GM19468 (cell line): ENCODE results near the gene GUCY2F.

ENCODE experiments used
- ATAC-seq: cut with Tn5 transposase; IDR thresholded peaks from one replicate; pipeline ENCODE4 v1.9.1; 2021; ENCODE audit warnings: mild to moderate bottlenecking, moderate library complexity, moderate number of reproducible peaks; ENCODE audit not compliant: unreplicated experiment; ENCODE audit errors: extremely low read depth

GUCY2F gene

DNA sequence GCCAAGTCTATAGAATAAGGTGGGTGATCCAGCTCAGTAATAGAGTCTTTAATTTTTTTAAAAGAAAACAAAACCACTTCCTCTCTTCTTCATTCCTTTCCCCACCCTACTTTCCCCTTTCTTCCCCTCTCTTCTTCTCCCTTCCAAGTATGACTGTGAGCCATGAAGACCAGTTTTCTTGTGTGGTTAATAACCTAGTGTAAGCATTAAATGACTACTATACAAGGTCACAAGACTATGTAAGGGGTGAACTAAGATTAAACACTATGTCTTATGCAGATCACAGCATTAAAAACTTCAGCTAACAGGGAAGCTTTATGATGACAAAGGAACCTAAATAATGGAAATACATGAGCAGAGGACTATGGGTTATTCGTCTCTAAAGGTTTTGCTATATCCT lies 135.4 kb downstream of the GUCY2F start:
- ATAC-seq, result no peak

- ATAC-seq, result no peak
These were observed 136.0 kb downstream of the GUCY2F start for GRCh38 chrX:109345856-109346255.

- ATAC-seq, result no peak
These were observed 137.2 kb downstream of the GUCY2F start for GRCh38 chrX:109344678-109345077.

DNA sequence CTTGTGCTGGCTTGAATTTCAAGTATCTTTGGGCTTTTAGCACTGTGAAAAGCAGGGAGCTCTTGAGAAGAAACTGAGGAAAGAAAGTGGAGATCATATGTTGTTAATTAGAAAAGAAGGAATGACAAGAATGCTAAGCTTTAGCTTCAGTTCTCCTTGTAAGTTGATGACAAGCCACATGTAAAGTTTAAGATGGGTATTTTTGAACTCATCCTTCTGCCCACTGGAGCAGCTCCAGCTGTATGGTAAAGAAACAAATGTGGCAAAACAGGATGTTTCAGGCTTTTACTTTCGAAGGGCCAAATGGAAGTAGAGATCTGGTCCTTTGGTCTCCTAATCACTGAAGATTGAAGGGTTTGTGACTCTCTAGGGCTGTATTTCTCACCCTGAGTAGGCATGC lies 137.8 kb downstream of the GUCY2F start:
- no peak for ATAC-seq

DNA sequence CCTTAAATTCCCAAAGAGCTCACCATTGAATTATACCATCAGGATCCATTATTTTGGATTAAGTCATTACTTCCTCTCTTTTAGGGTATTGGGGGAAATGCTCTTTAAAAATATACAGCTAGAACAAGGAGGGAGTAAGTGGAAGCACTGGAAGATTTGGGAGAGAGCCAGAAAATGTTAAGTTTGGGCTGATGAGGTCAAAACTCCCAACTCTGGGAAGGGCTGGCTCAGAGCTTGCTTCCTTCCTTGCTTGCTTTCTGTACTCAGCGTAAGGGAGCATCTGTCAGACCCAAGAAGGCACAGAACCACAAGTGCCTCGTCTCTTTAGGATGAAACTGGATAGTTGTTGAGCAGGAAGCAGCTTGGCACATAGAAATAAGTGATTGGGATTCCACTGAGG lies 138.2 kb downstream of the GUCY2F start:
- ATAC-seq, result no peak

DNA sequence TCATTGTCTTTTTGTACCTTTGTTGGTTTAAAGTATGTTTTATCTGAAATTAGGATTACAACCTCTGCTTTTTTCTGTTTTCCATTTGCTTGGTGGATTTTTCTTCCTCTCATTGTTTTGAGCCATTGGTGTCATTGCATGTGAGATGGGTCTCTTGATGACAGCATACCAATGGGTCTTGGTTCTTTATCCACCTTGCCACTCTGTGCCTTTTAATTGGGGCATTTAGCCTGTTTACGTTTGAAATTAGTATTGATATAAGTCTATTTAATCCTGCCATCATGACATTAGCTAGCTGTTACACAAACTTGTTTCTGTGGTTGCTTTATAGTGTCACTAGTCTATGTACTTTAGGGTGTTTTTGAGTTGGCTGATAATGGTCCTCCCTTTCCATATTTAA lies 145.7 kb downstream of the GUCY2F start:
- ATAC-seq, result no peak

GRCh38 chrX:109327251-109327650 lies 154.6 kb downstream of the GUCY2F start:
- no peak for ATAC-seq
